GM12878 (cell line): ENCODE data around the gene QSOX1. TPM values are rescaled to one million over a fixed set of nuclear protein-coding genes. Genes with fewer than 3 reads are reported as not detected.

ENCODE experiments used
- ATAC-seq: fragments of 200-7000 bp; cut with Tn5 transposase; 3 replicates; pipeline ENCODE4 v1.9.1; 2020; ENCODE audit warnings: mild to moderate bottlenecking, moderate library complexity
- BruUV-seq: library from RNA; stranded (reverse); fragments of 400-500 nt; replicated peaks from 2 replicates; lab custom pipeline; 2021; lab: Mats Ljungman, UMichigan
- CTCF ChIA-PET: fragments of 300-600 bp; sonication (Branson Sonifier 250); formaldehyde crosslinking; extraction: SDS; loops from one replicate; lab custom pipeline; 2021; ENCODE audit warnings: inconsistent platforms; lab: Yijun Ruan, JAX
- POLR2A ChIA-PET: fragments of 350-600 bp; formaldehyde crosslinking; extraction: SDS; loops from one replicate; lab custom pipeline; 2021; ENCODE audit warnings: inconsistent platforms; lab: Charles Lee
- RAD21 ChIA-PET: fragments of 300-600 bp; sonication (Branson Sonifier 250); formaldehyde crosslinking; loops from one replicate; lab custom pipeline; 2023; ENCODE audit warnings: antibody characterized with exemption; ENCODE audit not compliant: unreplicated experiment; lab: Charles Lee
- SMC1A ChIA-PET: fragments of 300-600 bp; sonication (Branson Sonifier 250); formaldehyde crosslinking; loops from one replicate; lab custom pipeline; 2023; ENCODE audit not compliant: unreplicated experiment, uncharacterized antibody; lab: Charles Lee
- DNase-seq: peaks from one replicate; pipeline ENCODE4 v3.0.0-alpha.2; 2011; ENCODE audit warnings: low read depth, low spot score
- FAIRE-seq: peaks from 3 replicates; lab custom pipeline; 2011; peaks lifted over from hg19 to GRCh38; lab: Jason Lieb, UNC
- H2AFZ ChIP-seq: 2 replicates; pipeline ENCODE4 v1.6.0; 2011; ENCODE audit warnings: low read depth, low read length, control low read depth; ENCODE audit not compliant: control insufficient read depth
- H3K27ac ChIP-seq: 2 replicates; pipeline ENCODE4 v1.5.1; 2011; ENCODE audit warnings: control low read depth; ENCODE audit not compliant: control insufficient read depth, insufficient read depth
- H3K27me3 ChIP-seq, 2 experiments: replicated peaks in 1 of 2; 2 replicates each; pipeline versions ENCODE4 v1.6.0 to v1.6.1; 2011; ENCODE audit warnings: low read length in 1 of 2; ENCODE audit not compliant: control insufficient read depth in 2 of 2, insufficient read depth in 2 of 2
- H3K36me3 ChIP-seq, 2 experiments: 2 replicates each; pipeline ENCODE4 v1.5.1; 2011; ENCODE audit warnings: low read length in 1 of 2; ENCODE audit not compliant: control insufficient read depth in 2 of 2, insufficient read depth in 2 of 2
- H3K4me1 ChIP-seq: 2 replicates; pipeline ENCODE4 v1.6.1; 2011; ENCODE audit warnings: mild to moderate bottlenecking, low read length, moderate library complexity, mixed read lengths; ENCODE audit not compliant: control insufficient read depth, insufficient read depth
- H3K4me2 ChIP-seq: 2 replicates; pipeline ENCODE4 v1.6.0; 2011; ENCODE audit warnings: control low read depth; ENCODE audit not compliant: control insufficient read depth, insufficient read depth
- H3K4me3 ChIP-seq: fragments of 200-600 bp; sonication (generic); 2 replicates; pipeline ENCODE4 v1.5.1; 2016
- H3K79me2 ChIP-seq: 2 replicates; pipeline ENCODE4 v1.6.0; 2011; ENCODE audit warnings: low read length; ENCODE audit not compliant: control insufficient read depth, insufficient read depth
- H3K9ac ChIP-seq: 2 replicates; pipeline ENCODE4 v1.8.0; 2011; ENCODE audit warnings: low read length, control low read depth, mixed read lengths; ENCODE audit not compliant: control insufficient read depth, insufficient read depth
- H3K9me3 ChIP-seq: replicated peaks from 3 replicates; pipeline ENCODE4 v1.5.1; 2011; ENCODE audit warnings: mild to moderate bottlenecking, low read length; ENCODE audit not compliant: control insufficient read depth, insufficient read depth
- H4K20me1 ChIP-seq: 2 replicates; pipeline ENCODE4 v1.6.0; 2011; ENCODE audit not compliant: control insufficient read depth, insufficient read depth
- BMI1 ChIP-seq: fragments of 450-650 bp; IDR thresholded peaks from 2 replicates; pipeline ENCODE4 v1.6.1; 2016; ENCODE audit warnings: mild to moderate bottlenecking, moderate library complexity, borderline replicate concordance
- IKZF2 ChIP-seq, 2 experiments: fragments of 450-650 bp; IDR thresholded peaks; 2 replicates each; pipeline ENCODE4 v1.6.1; 2017; ENCODE audit warnings: mild to moderate bottlenecking in 2 of 2, moderate library complexity in 2 of 2
- PBX3 ChIP-seq: IDR thresholded peaks from 2 replicates; pipeline ENCODE4 v1.6.1; 2011; ENCODE audit warnings: mild to moderate bottlenecking, low read depth, low read length, moderate library complexity; ENCODE audit not compliant: insufficient replicate concordance
- PKNOX1 ChIP-seq: fragments of 450-650 bp; IDR thresholded peaks from 2 replicates; pipeline ENCODE4 v1.6.1; 2016; ENCODE audit warnings: mild to moderate bottlenecking
- RBBP5 ChIP-seq: fragments of 200-600 bp; sonication (generic); conservative IDR thresholded peaks from 2 replicates; pipeline ENCODE4 v1.6.1; 2016
- SMAD5 ChIP-seq: IDR thresholded peaks from 2 replicates; pipeline ENCODE4 v1.6.1; 2016; ENCODE audit warnings: antibody characterized with exemption, low read depth
- ZNF207 ChIP-seq: fragments of 450-650 bp; IDR thresholded peaks from 2 replicates; pipeline ENCODE4 v1.6.1; 2014; ENCODE audit warnings: antibody characterized with exemption, mild to moderate bottlenecking, borderline replicate concordance
- WGBS: methylation state at CpG from one replicate; pipeline ENCODE4 v1.1.6; 2016; ENCODE audit warnings: low lambda C conversion rate; ENCODE audit not compliant: insufficient replicate concordance, insufficient coverage; ENCODE audit errors: missing lambda C conversion rate; 5-methylcytosine and 5-hydroxymethylcytosine counted together
- in situ Hi-C: fragments of 300-500 bp; cut with MboI; formaldehyde crosslinking; loops from 9 replicates; pipeline ENCODE4 v1.14.3; 2018; ENCODE audit warnings: mixed read lengths
- intact Hi-C: fragments of 100-400 bp; cut with micrococcal nuclease; formaldehyde crosslinking; loops from one replicate; pipeline ENCODE4 v1.14.2; 2022; ENCODE audit not compliant: unreplicated experiment
- polyA plus RNA-seq, 11 experiments: library from polyadenylated mRNA; depleted of rRNA in 4 of 11; unstranded in 6 of 11; stranded (reverse) in 5 of 11; fragments of >200 nt; fragmentation: Nextera tagmentation in 4 of 11; fragmentation: Illumina TruSeq in 1 of 11; extraction: Ambion mirVana in 4 of 11; extraction: Trizol in 1 of 11; gene quantifications; 1 replicate in 1 of 11; 2 replicates in 10 of 11; pipeline versions ENCODE4 v1.2.1 to v1.2.3, GENCODE V29; 2011 to 2016; ENCODE audit warnings: inconsistent platforms in 2 of 11, missing spikeins in 2 of 11, low read depth in 1 of 11
- total RNA-seq, 4 experiments: library from RNA; depleted of rRNA in 3 of 4; stranded (reverse); fragments of >200 nt in 3 of 4; fragmentation: Illumina TruSeq in 1 of 4; extraction: Trizol in 1 of 4; gene quantifications; 2 replicates each; pipeline versions ENCODE4 v1.2.1 to v1.2.3, GENCODE V29; 2013 to 2021

The QSOX1 gene
- total and polyA plus RNA-seq, 10 of the 15 experiments (the other 5 are each of a cell fraction or from before 2014, with no cell fraction given): 1.8 to 31.3 (median 11.2) TPM

- FAIRE-seq: no peak
- CTCF ChIA-PET: no interaction called here
- Histone ChIP-seq H3K27me3 (peaks cover 22% of the 10 kb centered on the region in 2 experiments), H3K9me3 (no peaks in the 10 kb centered on the region; the same call in 2 of the 3 replicates), H3K4me3 (no peak overlapping the region), H3K79me2 (no peaks in the 10 kb centered on the region), H3K27ac (no peak overlapping the region), H3K9ac (no peak overlapping the region), H3K4me2 (no peak overlapping the region), H4K20me1 (peaks cover 3% of the 10 kb centered on the region; the same call in 1 of the 2 replicates), H3K4me1 (peaks cover 6% of the 10 kb centered on the region), H2AFZ (no peak overlapping the region), H3K36me3 (no peaks in the 10 kb centered on the region)
- TF ChIP-seq PBX3 (no peak), ZNF207 (no peak), PKNOX1 (no peak), BMI1 (no peak), RBBP5 (no peak), IKZF2 (IDR thresholded peaks at IDR 0.05) (no peak), SMAD5 (no peak)
- POLR2A ChIA-PET: no interaction called here
- WGBS: 40% methylated on average over 17 of the region's 17 CpGs
- SMC1A ChIA-PET: no interaction called here
- no TSS peak for BruUV-seq
- RAD21 ChIA-PET: interaction anchor here (0.9 kb wide), 1 partner anchor 25 kb away, joined by 3 read pairs; no protein-coding TSS in a partner anchor
- DNase-seq: no peak
- in situ Hi-C loops (no loop called here), intact Hi-C loops (no loop called here)
- ATAC-seq: no peak
These were observed 73.4 kb downstream of the QSOX1 start for GRCh38 chr1:180227861-180228647.
